Activated CD8-positive, alpha-beta memory T cell treated with anti-CD3 and anti-CD28 coated beads, Interleukin-2, amount 50 U/mL, for 48 hours (primary cell): ENCODE data around the gene SHC4.
"Not testable (repeated sequence)": the region's sequence is repeated elsewhere in the genome, so short reads cannot be mapped to it uniquely, and the experiment has no call there.

ENCODE experiments used
- DNase-seq: peaks from one replicate; pipeline ENCODE4 v3.0.0-alpha.2; 2020

Gene SHC4

GRCh38 chr15:48790466-48791115 lies 173.1 kb downstream of the SHC4 start:
- DNase-seq: not testable (repeated sequence)

DNA sequence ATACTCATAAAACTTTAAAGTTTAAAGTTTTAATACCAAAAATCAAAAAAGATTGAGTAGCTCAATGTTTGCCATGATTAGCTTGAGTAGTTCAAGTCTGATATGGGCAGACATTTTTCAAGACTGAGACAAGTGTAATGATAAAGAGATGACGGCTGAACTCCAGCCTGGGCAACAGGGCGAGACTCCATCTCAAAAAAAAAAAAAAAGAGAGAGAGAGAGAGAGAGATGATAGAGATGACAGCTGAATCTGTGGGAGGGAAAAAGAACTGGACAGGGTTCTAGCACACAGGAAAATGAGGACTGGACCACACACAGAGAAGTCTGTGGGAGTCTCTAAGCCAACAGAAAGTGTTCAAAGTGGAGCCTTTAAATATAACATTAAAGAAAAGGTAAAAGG lies 178.0 kb downstream of the SHC4 start:
- no peak for DNase-seq

- DNase-seq: no peak
Observed at GRCh38 chr15:48785195-48785594, 178.5 kb downstream of the SHC4 start.

DNA sequence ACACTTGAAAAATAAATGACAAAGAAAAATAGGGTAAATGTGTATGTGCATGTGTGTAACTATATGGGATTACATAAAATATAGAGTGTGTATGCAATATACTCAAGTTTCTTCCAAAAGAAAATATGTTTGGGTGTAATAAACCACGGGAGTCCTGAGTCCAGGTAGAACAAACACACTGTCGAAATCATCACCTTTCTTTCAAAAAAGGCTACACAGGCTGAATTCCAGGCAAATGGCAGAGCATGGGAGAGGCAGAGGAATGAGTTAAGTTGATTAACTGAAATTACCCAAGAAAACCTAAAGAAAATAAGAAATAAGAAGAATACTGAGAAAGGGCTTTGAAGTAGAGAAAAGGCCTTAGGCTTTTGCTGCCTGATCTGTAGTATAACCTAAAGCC lies 179.0 kb downstream of the SHC4 start:
- DNase-seq: no peak

DNA sequence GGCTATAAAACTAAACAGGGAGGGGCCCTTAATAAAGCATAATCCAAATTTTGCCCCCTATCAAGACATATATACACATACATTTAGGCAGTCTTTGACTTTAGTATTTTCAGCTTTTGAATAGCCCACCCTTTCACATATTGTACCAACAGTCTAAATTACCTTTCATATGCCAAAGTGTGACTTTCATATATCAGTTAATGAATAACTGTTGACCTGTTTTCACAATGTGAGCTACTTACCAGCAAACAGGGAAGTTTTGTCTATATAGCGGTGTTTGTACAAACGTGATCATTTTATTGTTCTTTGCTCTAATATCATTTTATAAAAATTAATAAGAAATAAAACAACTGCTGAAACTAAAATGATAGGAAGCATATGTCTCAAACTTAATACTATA lies 180.8 kb downstream of the SHC4 start:
- no peak for DNase-seq

DNA sequence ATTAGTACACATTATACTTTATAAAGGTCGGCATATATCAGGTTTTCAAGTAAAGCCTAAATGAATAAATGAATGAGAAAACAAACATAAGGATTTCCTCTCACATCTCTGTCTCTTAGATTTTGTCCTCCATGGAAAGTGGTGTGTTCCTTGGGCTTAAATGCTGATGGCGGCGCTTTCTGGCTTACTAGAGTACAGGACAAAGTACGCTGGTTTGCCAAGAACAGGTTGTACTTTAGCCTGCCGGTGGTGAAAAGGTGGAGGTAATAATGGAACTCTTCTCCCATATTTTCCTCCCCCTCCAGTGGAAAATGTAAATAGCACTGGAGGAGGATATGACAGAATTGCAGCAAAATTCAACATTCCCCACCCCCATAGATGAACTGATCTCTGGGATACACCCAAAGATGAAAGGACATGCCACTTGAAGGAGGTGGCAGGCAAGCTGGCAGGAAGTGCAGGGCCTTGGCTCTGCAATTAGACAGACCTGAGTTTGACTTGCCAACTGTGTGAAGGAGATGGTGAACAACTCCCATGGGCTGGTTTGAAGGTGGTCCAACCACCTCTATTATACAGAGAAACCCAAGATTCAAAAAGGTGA lies 182.1 kb downstream of the SHC4 start:
- no peak for DNase-seq

- DNase-seq: no peak
Observed at GRCh38 chr15:48781017-48781416, 182.7 kb downstream of the SHC4 start.

GRCh38 chr15:48778331-48778730 lies 185.4 kb downstream of the SHC4 start:
- DNase-seq: no peak

DNA sequence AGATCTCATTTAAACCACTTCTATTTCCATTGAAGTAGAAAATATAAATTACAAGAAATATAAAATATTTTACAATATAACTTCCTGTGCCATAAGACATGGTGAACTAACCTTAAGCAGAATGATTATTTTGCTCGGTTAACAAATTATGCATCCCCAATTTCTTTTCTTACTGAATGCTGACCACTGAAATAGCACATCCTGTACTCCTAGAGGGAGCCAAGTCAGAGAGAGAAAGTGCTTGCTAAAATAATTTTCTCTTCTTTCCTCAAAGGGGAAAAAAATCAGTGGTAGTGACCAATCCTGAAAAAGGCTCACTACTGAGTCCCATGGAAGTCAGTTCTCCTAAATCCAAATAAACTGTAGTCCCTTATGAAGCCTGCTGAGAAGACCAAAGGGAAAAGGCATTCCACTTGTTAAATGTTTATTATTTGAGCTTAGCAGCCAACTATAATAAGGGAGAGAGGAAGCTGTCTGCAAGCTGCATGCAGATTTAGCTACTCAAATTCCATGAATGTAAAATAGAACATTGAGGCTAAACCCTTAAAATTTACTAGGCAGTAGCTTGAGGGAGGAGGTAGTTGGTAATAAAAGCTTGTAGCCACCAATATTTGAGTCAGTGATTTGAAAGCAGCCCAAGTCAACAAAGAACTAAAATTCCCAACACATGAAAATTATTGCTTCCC lies 185.9 kb downstream of the SHC4 start:
- no peak for DNase-seq

- DNase-seq: no peak
Observed at GRCh38 chr15:48775546-48775945, 188.2 kb downstream of the SHC4 start.

DNA sequence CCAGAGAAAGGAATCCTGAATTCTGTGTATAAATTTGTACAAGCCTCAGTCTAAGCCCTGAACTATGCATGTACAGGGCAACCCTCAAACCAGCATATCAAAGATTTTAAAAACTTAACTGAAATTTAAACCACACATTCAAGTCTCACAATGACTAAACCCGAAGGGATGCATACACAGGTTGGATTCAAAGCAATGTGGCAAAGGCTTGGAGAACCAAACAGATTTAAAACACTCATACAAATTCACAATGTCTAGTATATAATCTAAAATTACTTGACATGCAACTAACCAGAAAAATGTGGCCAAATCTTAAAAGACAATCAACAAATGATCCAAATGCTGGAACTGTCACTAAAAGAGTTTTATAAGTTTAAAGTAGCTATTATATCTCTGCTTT lies 189.2 kb downstream of the SHC4 start:
- DNase-seq: no peak
